HG03139 (cell line): ENCODE data around the gene VAV3.
"Not testable (repeated sequence)": the region's sequence is repeated elsewhere in the genome, so short reads cannot be mapped to it uniquely, and the experiment has no call there.

Source experiments
- ATAC-seq: cut with Tn5 transposase; IDR thresholded peaks from one replicate; pipeline ENCODE4 v1.9.1; 2021; ENCODE audit not compliant: unreplicated experiment

The VAV3 gene

GRCh38 chr1:107653005-107653404 lies 312.0 kb downstream of the VAV3 start:
- no peak for ATAC-seq

GRCh38 chr1:107650825-107651224 lies 314.2 kb downstream of the VAV3 start:
- not testable (repeated sequence) for ATAC-seq

- no peak for ATAC-seq
Observed at GRCh38 chr1:107649023-107649422, 316.0 kb downstream of the VAV3 start.

GRCh38 chr1:107648071-107648470 lies 316.9 kb downstream of the VAV3 start:
- ATAC-seq, result no peak

DNA sequence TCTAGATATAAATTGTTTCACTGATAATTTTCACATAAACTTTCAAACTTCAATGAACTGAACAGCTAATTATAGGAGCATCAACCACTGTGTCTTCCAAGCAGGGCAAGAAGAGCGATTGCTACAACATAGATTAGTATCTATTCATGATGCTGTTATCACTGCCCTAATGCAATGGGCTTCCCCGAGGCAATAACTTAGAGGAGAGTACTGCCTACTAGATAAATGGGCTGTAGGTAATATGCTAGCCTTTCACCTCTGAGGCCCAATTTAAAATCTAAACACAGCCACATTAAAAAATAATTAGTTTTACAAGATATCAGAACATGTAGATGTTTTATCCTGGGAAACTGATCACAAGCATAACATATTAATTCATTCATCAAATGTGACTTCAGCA lies 318.0 kb downstream of the VAV3 start:
- no peak for ATAC-seq

GRCh38 chr1:107643766-107644165 lies 321.2 kb downstream of the VAV3 start:
- no peak for ATAC-seq

DNA sequence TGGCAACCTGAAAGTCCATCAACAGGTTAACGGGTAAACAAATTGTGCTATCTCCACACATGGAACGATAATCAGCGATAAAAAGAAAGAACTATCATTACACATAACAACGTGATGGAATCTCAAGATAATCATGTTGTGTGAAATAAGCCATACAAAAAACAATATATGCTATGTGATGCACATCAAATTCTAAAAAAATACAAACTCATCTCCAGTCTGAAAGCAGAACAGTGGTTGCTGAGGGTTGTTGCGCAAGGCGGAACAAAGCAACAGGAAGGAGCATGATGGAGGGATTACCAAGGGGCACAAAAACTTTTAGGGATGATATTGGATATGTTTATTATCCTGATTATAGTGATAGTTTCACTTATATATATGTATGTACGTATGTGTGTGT lies 324.8 kb downstream of the VAV3 start:
- no peak for ATAC-seq

GRCh38 chr1:107637101-107637500 lies 327.9 kb downstream of the VAV3 start:
- ATAC-seq, result no peak

- no peak for ATAC-seq
Observed at GRCh38 chr1:107633596-107633995, 331.4 kb downstream of the VAV3 start.

DNA sequence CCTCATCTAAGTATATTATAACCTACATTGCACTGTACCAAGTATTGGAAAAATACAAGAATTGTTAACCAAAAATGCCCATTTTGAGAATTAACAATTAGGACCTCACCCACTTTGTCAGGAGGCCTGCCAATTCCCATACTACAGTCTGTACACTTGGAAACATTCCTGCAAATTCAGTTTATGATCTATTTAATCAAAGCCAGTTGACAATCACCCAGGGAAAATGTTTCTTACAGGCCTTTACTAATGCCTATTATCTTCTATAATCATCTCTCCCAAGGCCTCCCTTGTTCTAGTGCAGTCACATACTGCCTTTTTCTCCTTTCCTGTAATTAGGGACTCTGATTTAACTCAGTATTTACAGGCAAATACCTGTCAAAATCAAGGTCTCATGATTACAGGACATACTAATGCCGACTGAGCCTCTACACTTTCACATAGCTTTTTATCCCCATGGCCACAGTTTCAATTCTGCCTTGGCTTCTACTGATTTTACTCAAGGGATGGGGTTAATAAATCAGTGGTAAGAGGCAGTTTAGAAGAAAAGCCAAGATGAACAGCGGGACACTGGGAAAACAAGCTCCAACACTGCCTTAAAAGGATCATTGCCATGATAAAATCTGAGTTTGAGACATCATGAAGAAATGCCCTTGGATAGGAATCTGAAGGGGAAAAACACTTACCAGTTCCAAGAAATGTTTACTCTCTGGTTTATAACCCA lies 338.7 kb downstream of the VAV3 start:
- no peak for ATAC-seq

GRCh38 chr1:107625405-107626029 lies 339.5 kb downstream of the VAV3 start:
- ATAC-seq, result no peak

DNA sequence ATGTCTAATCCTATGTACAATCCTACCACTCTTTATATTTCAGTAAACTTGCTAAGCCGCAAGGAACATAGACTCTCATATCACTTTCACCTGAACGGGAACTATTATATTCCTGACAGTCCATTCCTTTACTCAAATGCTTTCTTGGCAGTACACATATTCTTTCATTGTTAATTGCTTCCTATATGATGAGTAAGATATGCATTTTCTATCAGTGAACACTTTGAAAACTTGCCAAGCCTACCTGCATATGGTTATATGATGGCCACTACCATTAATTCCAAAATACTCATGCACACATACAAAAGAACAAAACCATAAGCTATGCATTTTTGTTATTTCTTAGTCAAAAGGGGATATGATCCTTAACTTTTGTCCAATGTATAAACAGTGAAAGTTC lies 341.5 kb downstream of the VAV3 start:
- no peak for ATAC-seq

- no peak for ATAC-seq
Observed at GRCh38 chr1:107622966-107623365, 342.0 kb downstream of the VAV3 start.

DNA sequence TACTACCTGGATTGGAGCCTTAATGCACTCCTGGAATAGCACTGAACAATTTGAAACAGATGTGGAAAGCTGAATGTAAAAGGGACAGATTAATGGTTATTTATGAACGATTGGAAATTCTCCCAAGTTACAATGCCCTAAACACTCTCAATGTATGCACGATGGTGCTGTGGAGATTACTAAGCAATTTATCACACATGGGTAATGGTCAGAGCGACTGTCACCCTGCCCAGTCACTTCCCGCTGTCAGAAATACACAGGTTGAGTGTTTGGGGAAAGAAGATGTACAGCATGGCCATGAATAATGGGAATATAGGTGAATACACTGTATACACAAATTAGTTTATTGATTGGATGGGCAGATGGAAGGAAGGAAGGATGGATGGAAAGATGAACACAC lies 342.4 kb downstream of the VAV3 start:
- no peak for ATAC-seq

DNA sequence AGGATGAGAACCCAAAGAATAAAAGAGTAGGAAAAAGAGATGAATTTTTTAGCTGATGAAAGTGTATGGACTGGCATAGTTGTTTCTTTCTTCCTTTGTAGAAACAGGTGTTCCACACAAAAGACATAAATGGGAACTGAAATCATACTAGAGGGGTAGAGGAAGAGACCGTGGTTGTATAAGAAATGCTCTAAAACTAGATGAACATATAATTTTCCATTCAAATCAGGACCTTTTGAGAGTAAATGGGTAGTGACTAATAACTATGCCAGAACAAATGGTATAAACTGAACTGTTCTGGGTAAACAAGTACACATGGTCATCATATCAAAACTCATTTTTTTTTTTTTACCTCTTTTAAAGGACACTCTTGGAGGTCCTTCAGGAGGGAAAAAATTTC lies 344.2 kb downstream of the VAV3 start:
- no peak for ATAC-seq

DNA sequence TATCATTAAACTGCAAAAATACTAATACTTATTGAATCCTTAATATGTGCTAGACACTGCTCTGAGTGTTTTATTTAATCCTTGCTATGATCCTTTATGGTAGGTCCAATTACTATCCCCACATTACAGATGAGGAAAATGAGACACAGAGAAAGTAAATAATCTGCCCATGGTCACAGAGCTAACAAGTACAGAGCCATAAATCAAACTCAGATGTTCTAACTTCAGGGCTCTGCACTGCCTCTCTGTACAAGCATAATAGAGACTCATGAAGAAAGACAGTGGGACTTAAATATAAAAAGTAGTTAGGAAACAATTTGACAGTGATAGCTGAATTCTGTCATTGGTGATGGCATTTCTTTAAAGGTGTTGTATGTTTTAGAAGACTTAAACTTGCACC lies 346.4 kb downstream of the VAV3 start:
- no peak for ATAC-seq

- ATAC-seq, result no peak
Observed at GRCh38 chr1:107617921-107618320, 347.1 kb downstream of the VAV3 start.

DNA sequence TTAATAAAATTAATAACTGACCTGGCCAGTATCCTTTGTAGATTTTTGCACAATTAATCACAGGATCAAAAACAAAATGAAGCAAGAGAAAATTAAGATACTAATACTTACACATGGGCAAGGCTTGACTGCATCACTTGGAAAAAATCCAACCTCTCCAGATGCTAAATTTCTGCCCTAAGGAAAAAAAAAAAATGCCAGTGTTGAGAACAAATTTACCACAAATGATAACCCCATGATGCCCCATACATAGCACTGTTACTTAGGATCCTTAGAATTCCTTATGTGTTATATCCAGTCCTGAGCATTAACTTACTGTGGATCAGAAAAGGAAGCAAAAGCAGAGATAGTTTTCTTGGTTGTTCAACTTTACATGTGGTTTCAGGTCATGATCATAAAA lies 347.5 kb downstream of the VAV3 start:
- no peak for ATAC-seq

- ATAC-seq, result no peak
Observed at GRCh38 chr1:107609808-107610207, 355.2 kb downstream of the VAV3 start.

GRCh38 chr1:107604825-107605224 lies 360.2 kb downstream of the VAV3 start:
- ATAC-seq, result no peak

GRCh38 chr1:107600607-107601160 lies 364.3 kb downstream of the VAV3 start:
- ATAC-seq, result no peak

DNA sequence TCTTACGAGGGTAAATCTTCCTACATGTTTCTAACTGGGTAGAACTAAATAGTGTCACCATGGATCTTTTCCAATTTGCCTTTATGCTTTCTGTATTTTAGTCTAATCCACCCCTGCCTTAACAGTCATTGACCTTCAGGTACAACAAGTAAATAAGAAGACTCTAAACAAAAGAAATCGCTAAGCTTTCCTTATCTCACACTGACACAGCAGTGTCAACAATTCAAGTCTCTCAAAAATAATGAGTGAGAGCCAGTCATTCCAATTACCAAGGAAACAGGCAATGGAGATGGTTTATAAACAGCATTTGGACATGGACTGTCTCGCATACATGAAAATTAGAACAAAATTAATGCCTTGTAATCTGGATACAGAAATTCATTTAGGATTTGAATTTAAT lies 365.8 kb downstream of the VAV3 start:
- ATAC-seq, result no peak

DNA sequence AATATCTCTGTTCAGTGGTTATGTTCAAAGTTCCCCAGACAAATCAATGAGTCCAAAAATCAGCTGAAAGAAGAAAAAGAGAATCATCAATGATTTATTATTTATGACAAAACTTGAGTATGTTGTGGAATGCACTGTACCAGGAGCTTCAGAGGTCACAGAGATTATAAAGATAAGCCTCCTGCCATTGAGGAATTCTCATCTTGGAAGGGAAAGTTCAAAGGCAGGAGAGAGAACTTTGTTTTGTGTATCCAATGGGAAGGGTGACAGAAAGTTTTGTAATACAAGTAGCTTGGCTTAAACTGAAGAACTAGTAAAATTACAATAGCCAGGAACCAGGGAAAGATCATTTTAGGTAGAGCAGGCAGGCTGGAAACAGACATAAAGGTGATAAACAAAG lies 367.7 kb downstream of the VAV3 start:
- no peak for ATAC-seq
